ENCODE measurements around the gene GID4. TPM values are rescaled to one million over a fixed set of nuclear protein-coding genes. Genes with fewer than 3 reads are reported as not detected.
"Not testable (repeated sequence)": the region's sequence is repeated elsewhere in the genome, so short reads cannot be mapped to it uniquely, and the experiment has no call there.

Gene GID4
- total RNA-seq = 1 to 10 TPM; 8.6 to 8.8 TPM

GRCh38 chr17:18038861-18039534 lies at the start of gene GID4, which contains the start of gene ATPAF2:
Gene GID4, plus strand, starts transcription at chr17:18039408. Its CDS starts 57 bp downstream, at chr17:18039465.
Gene ATPAF2, minus strand, starts transcription at chr17:18039168. Its CDS starts 155 bp downstream, at chr17:18039013.
- no peaks in the 10 kb centered on the region for H3K9me3 Mint-ChIP-seq
- H3K4me1 Mint-ChIP-seq = peaks cover 47% of the 10 kb centered on the region
- peaks cover 4% of the 10 kb centered on the region for H3K36me3 Mint-ChIP-seq (ENCODE audit: low read depth)
- H3K4me3 Mint-ChIP-seq = peak within 1 kb of the TSS; percentile 94
- CTCF ChIA-PET = interaction anchor here (1.5 kb wide), 1 partner anchor 148 kb away, joined by 4 read pairs; no protein-coding TSS in a partner anchor
- H3K27me3 Mint-ChIP-seq = no peaks in the 10 kb centered on the region
- peak; percentile 100 for DNase-seq
- POLR2A ChIA-PET = no interaction called here
- H3K27ac Mint-ChIP-seq = peak within 1 kb of the TSS; percentile 93

GRCh38 chr17:17989618-17990017 lies 49.6 kb upstream of the GID4 start:
- Mint-ChIP-seq H3K36me3 (ENCODE audit: low read depth) (no peaks in the 10 kb centered on the region), H3K4me1 (no peaks in the 10 kb centered on the region), H3K4me3 (no peak overlapping the region), H3K27me3 (no peaks in the 10 kb centered on the region), H3K9me3 (no peaks in the 10 kb centered on the region), H3K27ac (no peak overlapping the region)
- no peak for DNase-seq
- CTCF ChIA-PET = interaction anchor here (0.6 to 1.3 kb wide), 2 partner anchors 44 to 62 kb away, joined by 3 read pairs; no protein-coding TSS in a partner anchor
- POLR2A ChIA-PET = no interaction called here

- no peak overlapping the region for H3K4me3 Mint-ChIP-seq
- H3K36me3 Mint-ChIP-seq (ENCODE audit: low read depth) = no peaks in the 10 kb centered on the region
- POLR2A ChIA-PET = no interaction called here
- no peaks in the 10 kb centered on the region for H3K27me3 Mint-ChIP-seq
- no peak overlapping the region for H3K27ac Mint-ChIP-seq
- no peaks in the 10 kb centered on the region for H3K4me1 Mint-ChIP-seq
- CTCF ChIA-PET = no interaction called here
- no peaks in the 10 kb centered on the region for H3K9me3 Mint-ChIP-seq
- DNase-seq = no peak
Observed at GRCh38 chr17:17990282-17990681, 48.9 kb upstream of the GID4 start.

- no peak overlapping the region for H3K27ac Mint-ChIP-seq
- POLR2A ChIA-PET = interaction anchor here (0.6 kb wide), 1 partner anchor 9 kb away, joined by 3 read pairs; no protein-coding TSS in a partner anchor
- CTCF ChIA-PET = interaction anchor here (1.8 to 1.9 kb wide), 2 partner anchors 14 to 27 kb away, joined by 5 to 6 read pairs; no protein-coding TSS in a partner anchor
- DNase-seq = no peak
- H3K27me3 Mint-ChIP-seq = no peaks in the 10 kb centered on the region
- H3K36me3 Mint-ChIP-seq (ENCODE audit: low read depth) = no peaks in the 10 kb centered on the region
- H3K4me3 Mint-ChIP-seq = no peak overlapping the region
- H3K9me3 Mint-ChIP-seq = no peaks in the 10 kb centered on the region
- H3K4me1 Mint-ChIP-seq = no peaks in the 10 kb centered on the region
Observed at GRCh38 chr17:17993366-17993765, 45.8 kb upstream of the GID4 start.

GRCh38 chr17:17993852-17994251 lies 45.4 kb upstream of the GID4 start:
- ChIA-PET POLR2A (interaction anchor here (0.6 kb wide), 1 partner anchor 8 kb away, joined by 3 read pairs; no protein-coding TSS in a partner anchor), CTCF (interaction anchor here (1.8 to 1.9 kb wide), 2 partner anchors 14 to 28 kb away, joined by 5 to 6 read pairs; no protein-coding TSS in a partner anchor)
- Mint-ChIP-seq H3K36me3 (ENCODE audit: low read depth) (no peaks in the 10 kb centered on the region), H3K4me1 (no peaks in the 10 kb centered on the region), H3K27me3 (no peaks in the 10 kb centered on the region), H3K27ac (no peak overlapping the region), H3K4me3 (no peak overlapping the region), H3K9me3 (no peaks in the 10 kb centered on the region)
- no peak for DNase-seq

- H3K4me1 Mint-ChIP-seq = no peaks in the 10 kb centered on the region
- no peaks in the 10 kb centered on the region for H3K27me3 Mint-ChIP-seq
- no peaks in the 10 kb centered on the region for H3K36me3 Mint-ChIP-seq (ENCODE audit: low read depth)
- H3K4me3 Mint-ChIP-seq = no peak overlapping the region
- POLR2A ChIA-PET = no interaction called here
- H3K27ac Mint-ChIP-seq = no peak overlapping the region
- CTCF ChIA-PET = interaction anchor here (1.1 to 1.9 kb wide), 4 partner anchors 9 to 29 kb away, joined by 3 to 6 read pairs (median 4); no protein-coding TSS in a partner anchor
- DNase-seq = peak; percentile 12
- no peaks in the 10 kb centered on the region for H3K9me3 Mint-ChIP-seq
Observed at GRCh38 chr17:17994271-17995069, 44.7 kb upstream of the GID4 start.

GRCh38 chr17:17995887-17996286 lies 43.3 kb upstream of the GID4 start:
- H3K27ac Mint-ChIP-seq; H3K4me3 Mint-ChIP-seq; H3K36me3 Mint-ChIP-seq (ENCODE audit: low read depth); H3K9me3 Mint-ChIP-seq; DNase-seq; H3K4me1 Mint-ChIP-seq; H3K27me3 Mint-ChIP-seq; POLR2A ChIA-PET: not testable (repeated sequence)
- CTCF ChIA-PET = interaction anchor here (1.1 to 1.5 kb wide), 2 partner anchors 10 to 11 kb away, joined by 3 read pairs; no protein-coding TSS in a partner anchor

GRCh38 chr17:17998934-17999333 lies 40.3 kb upstream of the GID4 start:
- ChIA-PET CTCF (no interaction called here), POLR2A (no interaction called here)
- H3K36me3 Mint-ChIP-seq (ENCODE audit: low read depth) = no peaks in the 10 kb centered on the region
- no peak overlapping the region for H3K4me3 Mint-ChIP-seq
- DNase-seq = no peak
- no peaks in the 10 kb centered on the region for H3K27me3 Mint-ChIP-seq
- no peak overlapping the region for H3K27ac Mint-ChIP-seq
- H3K9me3 Mint-ChIP-seq = no peaks in the 10 kb centered on the region
- no peaks in the 10 kb centered on the region for H3K4me1 Mint-ChIP-seq

GRCh38 chr17:17999364-18000029 lies 39.7 kb upstream of the GID4 start:
- ChIA-PET POLR2A (no interaction called here), CTCF (no interaction called here)
- H3K9me3 Mint-ChIP-seq = no peaks in the 10 kb centered on the region
- no peak overlapping the region for H3K4me3 Mint-ChIP-seq
- H3K4me1 Mint-ChIP-seq = no peaks in the 10 kb centered on the region
- no peak for DNase-seq
- no peak overlapping the region for H3K27ac Mint-ChIP-seq
- H3K36me3 Mint-ChIP-seq (ENCODE audit: low read depth) = no peaks in the 10 kb centered on the region
- no peaks in the 10 kb centered on the region for H3K27me3 Mint-ChIP-seq

- DNase-seq = no peak
- CTCF ChIA-PET = no interaction called here
- POLR2A ChIA-PET = no interaction called here
- no peaks in the 10 kb centered on the region for H3K36me3 Mint-ChIP-seq (ENCODE audit: low read depth)
- no peak overlapping the region for H3K27ac Mint-ChIP-seq
- H3K27me3 Mint-ChIP-seq = no peaks in the 10 kb centered on the region
- no peaks in the 10 kb centered on the region for H3K9me3 Mint-ChIP-seq
- no peaks in the 10 kb centered on the region for H3K4me1 Mint-ChIP-seq
- no peak overlapping the region for H3K4me3 Mint-ChIP-seq
Observed at GRCh38 chr17:18000030-18000408, 39.2 kb upstream of the GID4 start.

- Mint-ChIP-seq H3K27me3 (no peaks in the 10 kb centered on the region), H3K4me1 (peaks cover 6% of the 10 kb centered on the region), H3K27ac (no peak overlapping the region), H3K36me3 (ENCODE audit: low read depth) (no peaks in the 10 kb centered on the region), H3K9me3 (no peaks in the 10 kb centered on the region), H3K4me3 (no peak overlapping the region)
- ChIA-PET CTCF (interaction anchor here (0.7 to 1.2 kb wide), 2 partner anchors 12 to 689 kb away, joined by 3 to 4 read pairs; no protein-coding TSS in a partner anchor), POLR2A (interaction anchor here (0.7 kb wide), 1 partner anchor 9 kb away, joined by 3 read pairs; no protein-coding TSS in a partner anchor)
- DNase-seq = no peak
Observed at GRCh38 chr17:18002171-18002570, 37.0 kb upstream of the GID4 start.

GRCh38 chr17:18004345-18004744 lies 34.9 kb upstream of the GID4 start:
- no peak for DNase-seq
- H3K9me3 Mint-ChIP-seq = no peaks in the 10 kb centered on the region
- no peaks in the 10 kb centered on the region for H3K36me3 Mint-ChIP-seq (ENCODE audit: low read depth)
- ChIA-PET CTCF (interaction anchor here (0.6 kb wide), 1 partner anchor 165 kb away, joined by 3 read pairs; no protein-coding TSS in a partner anchor), POLR2A (no interaction called here)
- peaks cover 6% of the 10 kb centered on the region for H3K4me1 Mint-ChIP-seq
- no peak overlapping the region for H3K27ac Mint-ChIP-seq
- no peaks in the 10 kb centered on the region for H3K27me3 Mint-ChIP-seq
- no peak overlapping the region for H3K4me3 Mint-ChIP-seq
